Measurements from ENCODE around the gene HSD11B2.

DNA sequence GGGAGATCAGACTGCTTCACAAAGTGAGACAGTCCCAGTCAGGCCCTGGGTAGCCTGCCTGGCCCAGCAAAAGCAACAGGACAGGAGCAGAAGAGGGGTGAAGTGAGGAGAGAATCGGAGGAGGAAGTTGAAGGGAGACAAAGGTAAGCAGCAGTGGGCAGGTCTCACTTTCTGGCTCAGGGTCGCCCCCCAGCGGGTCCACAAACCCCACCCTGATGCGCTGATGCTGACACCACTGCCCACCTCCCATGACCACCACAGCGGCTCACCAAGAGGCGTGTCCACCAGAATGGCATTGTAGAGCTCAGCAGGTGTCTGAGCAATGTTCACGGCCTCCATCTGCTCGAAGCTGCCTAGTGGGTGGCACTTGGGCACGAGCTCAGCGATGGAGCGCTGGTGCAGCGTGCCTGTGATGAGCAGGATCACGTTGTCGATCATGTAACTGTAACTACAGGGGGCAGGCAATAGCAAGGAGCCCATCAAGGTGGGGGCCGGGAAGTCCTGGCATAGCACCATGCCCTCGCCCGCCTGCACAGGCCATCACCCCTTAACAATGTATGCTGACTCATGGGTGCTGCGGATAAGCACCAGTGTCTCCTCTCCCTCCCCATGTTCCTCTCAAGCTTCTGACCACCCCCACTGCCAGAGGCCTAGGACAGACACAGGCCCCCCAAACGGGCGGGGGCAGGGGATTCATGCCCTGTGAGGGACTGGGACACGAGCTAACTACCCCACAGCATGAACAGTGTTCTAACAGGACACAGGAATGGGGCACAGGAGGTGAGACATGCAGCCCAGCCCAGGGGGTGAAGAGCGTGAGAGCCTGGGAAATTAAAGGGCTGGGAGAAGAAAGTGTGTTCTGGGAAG lies 13.6 kb downstream of the HSD11B2 start:
- TF ChIP-seq, protein P1, sequence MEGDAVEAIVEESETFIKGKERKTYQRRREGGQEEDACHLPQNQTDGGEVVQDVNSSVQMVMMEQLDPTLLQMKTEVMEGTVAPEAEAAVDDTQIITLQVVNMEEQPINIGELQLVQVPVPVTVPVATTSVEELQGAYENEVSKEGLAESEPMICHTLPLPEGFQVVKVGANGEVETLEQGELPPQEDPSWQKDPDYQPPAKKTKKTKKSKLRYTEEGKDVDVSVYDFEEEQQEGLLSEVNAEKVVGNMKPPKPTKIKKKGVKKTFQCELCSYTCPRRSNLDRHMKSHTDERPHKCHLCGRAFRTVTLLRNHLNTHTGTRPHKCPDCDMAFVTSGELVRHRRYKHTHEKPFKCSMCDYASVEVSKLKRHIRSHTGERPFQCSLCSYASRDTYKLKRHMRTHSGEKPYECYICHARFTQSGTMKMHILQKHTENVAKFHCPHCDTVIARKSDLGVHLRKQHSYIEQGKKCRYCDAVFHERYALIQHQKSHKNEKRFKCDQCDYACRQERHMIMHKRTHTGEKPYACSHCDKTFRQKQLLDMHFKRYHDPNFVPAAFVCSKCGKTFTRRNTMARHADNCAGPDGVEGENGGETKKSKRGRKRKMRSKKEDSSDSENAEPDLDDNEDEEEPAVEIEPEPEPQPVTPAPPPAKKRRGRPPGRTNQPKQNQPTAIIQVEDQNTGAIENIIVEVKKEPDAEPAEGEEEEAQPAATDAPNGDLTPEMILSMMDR (conservative IDR thresholded peaks at IDR 0.05) = no peak
- no peak for TF ChIP-seq EZH2 (IDR thresholded peaks at IDR 0.05; ENCODE audit: low read depth)

Measured in PC-9 (cell line).